Neural cell (in vitro differentiated cells): ENCODE results near the gene SMNDC1. TPM values are rescaled to one million over a fixed set of nuclear protein-coding genes. Genes with fewer than 3 reads are reported as not detected.

Experiments
- H2AFZ ChIP-seq: fragments of 200-600, 300-800 bp; sonication (generic), shearing (Covaris generic); 2 replicates; pipeline ENCODE4 v1.6.0; 2014; ENCODE audit warnings: low read depth, mild to moderate bottlenecking, antibody characterized with exemption, low read length, moderate library complexity
- H3F3A ChIP-seq: fragments of 200-600 bp; shearing (Covaris generic); 2 replicates; pipeline ENCODE4 v1.6.1; 2016; ENCODE audit warnings: mild to moderate bottlenecking, moderate library complexity, mixed read lengths, antibody characterized with exemption, low read length; ENCODE audit not compliant: insufficient read depth, poor library complexity, severe bottlenecking
- H3K27ac ChIP-seq: fragments of 200-600, 300-800 bp; sonication (generic), shearing (Covaris generic); 2 replicates; pipeline ENCODE4 v1.5.1; 2014; ENCODE audit warnings: mild to moderate bottlenecking, low read length, moderate library complexity
- H3K27me3 ChIP-seq: fragments of 300-800, 200-600 bp; sonication (generic), shearing (Covaris generic); 2 replicates; pipeline ENCODE4 v1.6.0; 2014; ENCODE audit warnings: mild to moderate bottlenecking, low read depth, low read length, moderate library complexity; ENCODE audit not compliant: insufficient read depth
- H3K36me3 ChIP-seq: fragments of 300-800, 200-600 bp; sonication (generic), shearing (Covaris generic); 2 replicates; pipeline ENCODE4 v1.5.1; 2014; ENCODE audit warnings: mild to moderate bottlenecking, antibody characterized with exemption, low read length, moderate library complexity; ENCODE audit not compliant: insufficient read depth
- H3K4me2 ChIP-seq: fragments of 300-800, 200-600 bp; sonication (generic), shearing (Covaris generic); 2 replicates; pipeline ENCODE4 v1.6.0; 2014; ENCODE audit warnings: mild to moderate bottlenecking, low read length
- H3K4me3 ChIP-seq: fragments of 300-800, 200-600 bp; sonication (generic), shearing (Covaris generic); 2 replicates; pipeline ENCODE4 v1.5.1; 2014; ENCODE audit warnings: mild to moderate bottlenecking, low read length, moderate library complexity
- H3K79me2 ChIP-seq: fragments of 200-600 bp; shearing (Covaris generic); replicated peaks from 2 replicates; pipeline ENCODE4 v1.6.0; 2014; ENCODE audit warnings: mild to moderate bottlenecking, low read length, moderate library complexity; ENCODE audit not compliant: insufficient read depth
- H3K9ac ChIP-seq: fragments of 300-800, 200-600 bp; sonication (generic), shearing (Covaris generic); 2 replicates; pipeline ENCODE4 v1.6.1; 2016; ENCODE audit warnings: mild to moderate bottlenecking, low read length, mixed read lengths
- H3K9me2 ChIP-seq: fragments of 200-600 bp; shearing (Covaris generic); 2 replicates; pipeline ENCODE4 v1.6.1; 2016; ENCODE audit warnings: mild to moderate bottlenecking, low read length, mixed read lengths; ENCODE audit not compliant: insufficient read depth
- H3K9me3 ChIP-seq: fragments of 200-600, 300-800 bp; sonication (generic), shearing (Covaris generic); 2 replicates; pipeline ENCODE4 v1.6.1; 2016; ENCODE audit warnings: mild to moderate bottlenecking, mixed run types, low read length, moderate library complexity, mixed read lengths
- H4K20me1 ChIP-seq: fragments of 200-600 bp; shearing (Covaris generic); 2 replicates; pipeline ENCODE4 v1.6.1; 2016; ENCODE audit warnings: mild to moderate bottlenecking, mixed run types; ENCODE audit not compliant: insufficient read depth
- EP300 ChIP-seq: fragments of 450-650 bp; conservative IDR thresholded peaks from 2 replicates; pipeline ENCODE4 v1.6.1; 2014; ENCODE audit warnings: antibody characterized with exemption, mild to moderate bottlenecking, moderate library complexity; ENCODE audit not compliant: poor library complexity, severe bottlenecking
- EZH2 ChIP-seq: fragments of 200-600, 300-800 bp; shearing (Covaris generic), sonication (generic); IDR thresholded peaks from 2 replicates; pipeline ENCODE4 v1.6.1; 2014; ENCODE audit warnings: antibody characterized with exemption, low read length, borderline replicate concordance, mild to moderate bottlenecking; ENCODE audit not compliant: insufficient read depth, poor library complexity, severe bottlenecking
- MXI1 ChIP-seq: fragments of 450-650 bp; conservative IDR thresholded peaks from 2 replicates; pipeline ENCODE4 v1.6.1; 2014; ENCODE audit warnings: antibody characterized with exemption, mild to moderate bottlenecking; ENCODE audit not compliant: poor library complexity, severe bottlenecking
- POLR2AphosphoS5 ChIP-seq: IDR thresholded peaks from 2 replicates; pipeline ENCODE4 v1.6.1; 2012
- RAD21 ChIP-seq: fragments of 450-650 bp; conservative IDR thresholded peaks from 2 replicates; pipeline ENCODE4 v1.6.1; 2014; ENCODE audit warnings: antibody characterized with exemption, mild to moderate bottlenecking, moderate library complexity
- SMC3 ChIP-seq: fragments of 450-650 bp; conservative IDR thresholded peaks from 2 replicates; pipeline ENCODE4 v1.6.1; 2014; ENCODE audit warnings: antibody characterized with exemption, mild to moderate bottlenecking, moderate library complexity; ENCODE audit not compliant: poor library complexity
- TAF1 ChIP-seq: IDR thresholded peaks from 2 replicates; pipeline ENCODE4 v1.6.1; 2012; ENCODE audit warnings: low read depth
- polyA plus RNA-seq: library from polyadenylated mRNA; depleted of rRNA; stranded (reverse); fragments of >200 nt; gene quantifications from 2 replicates; pipeline ENCODE4 v1.2.3, GENCODE V29; 2014
- TF ChIP-seq, protein P1 (sequence below): fragments of 450-650 bp; IDR thresholded peaks from 2 replicates; pipeline ENCODE4 v1.5.1; 2014; ENCODE audit warnings: antibody characterized with exemption, mild to moderate bottlenecking, moderate library complexity; ENCODE audit not compliant: poor library complexity, severe bottlenecking
- TF ChIP-seq, protein P2 (sequence below): IDR thresholded peaks from 2 replicates; pipeline ENCODE4 v1.6.1; 2012; ENCODE audit warnings: borderline replicate concordance

The SMNDC1 gene
- polyA plus RNA-seq, 1 donor from 2014 or later: 25.9 TPM

DNA sequence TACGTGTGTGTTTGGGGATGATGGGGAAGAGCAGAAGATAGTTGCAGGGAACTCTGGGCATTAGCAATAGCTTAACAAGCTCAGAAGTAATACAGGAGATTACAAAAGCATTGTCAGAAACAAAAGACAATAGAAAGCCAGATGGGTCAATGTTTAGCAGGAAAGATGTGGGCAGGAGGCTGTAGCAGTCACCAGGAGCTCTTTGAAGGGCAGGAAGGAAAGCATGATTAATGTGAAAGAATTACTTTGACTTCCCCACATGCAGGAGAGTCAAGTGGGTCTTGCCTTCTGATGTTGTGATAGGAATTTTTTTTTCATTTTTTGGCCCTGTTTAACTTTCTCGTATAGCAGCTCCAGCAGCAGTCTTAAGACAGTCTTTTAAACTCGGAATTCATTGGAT, 6.0 kb upstream of the SMNDC1 start:
- Histone ChIP-seq H3K4me3 (no peak overlapping the region), H3F3A (no peaks in the 10 kb centered on the region), H4K20me1 (no peaks in the 10 kb centered on the region), H3K36me3 (no peaks in the 10 kb centered on the region), H3K9ac (no peak overlapping the region), H3K9me3 (no peaks in the 10 kb centered on the region), H2AFZ (no peak overlapping the region), H3K27ac (no peak overlapping the region), H3K9me2 (no peaks in the 10 kb centered on the region), H3K79me2 (no peaks in the 10 kb centered on the region), H3K27me3 (no peaks in the 10 kb centered on the region), H3K4me2 (no peak overlapping the region)
- TF ChIP-seq EP300 (no peak), SMC3 (no peak), TAF1 (no peak), EZH2 (no peak), RAD21 (no peak), MXI1 (no peak), POLR2AphosphoS5 (no peak)
- TF ChIP-seq, protein P1, sequence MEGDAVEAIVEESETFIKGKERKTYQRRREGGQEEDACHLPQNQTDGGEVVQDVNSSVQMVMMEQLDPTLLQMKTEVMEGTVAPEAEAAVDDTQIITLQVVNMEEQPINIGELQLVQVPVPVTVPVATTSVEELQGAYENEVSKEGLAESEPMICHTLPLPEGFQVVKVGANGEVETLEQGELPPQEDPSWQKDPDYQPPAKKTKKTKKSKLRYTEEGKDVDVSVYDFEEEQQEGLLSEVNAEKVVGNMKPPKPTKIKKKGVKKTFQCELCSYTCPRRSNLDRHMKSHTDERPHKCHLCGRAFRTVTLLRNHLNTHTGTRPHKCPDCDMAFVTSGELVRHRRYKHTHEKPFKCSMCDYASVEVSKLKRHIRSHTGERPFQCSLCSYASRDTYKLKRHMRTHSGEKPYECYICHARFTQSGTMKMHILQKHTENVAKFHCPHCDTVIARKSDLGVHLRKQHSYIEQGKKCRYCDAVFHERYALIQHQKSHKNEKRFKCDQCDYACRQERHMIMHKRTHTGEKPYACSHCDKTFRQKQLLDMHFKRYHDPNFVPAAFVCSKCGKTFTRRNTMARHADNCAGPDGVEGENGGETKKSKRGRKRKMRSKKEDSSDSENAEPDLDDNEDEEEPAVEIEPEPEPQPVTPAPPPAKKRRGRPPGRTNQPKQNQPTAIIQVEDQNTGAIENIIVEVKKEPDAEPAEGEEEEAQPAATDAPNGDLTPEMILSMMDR: no peak
- TF ChIP-seq, protein P2, sequence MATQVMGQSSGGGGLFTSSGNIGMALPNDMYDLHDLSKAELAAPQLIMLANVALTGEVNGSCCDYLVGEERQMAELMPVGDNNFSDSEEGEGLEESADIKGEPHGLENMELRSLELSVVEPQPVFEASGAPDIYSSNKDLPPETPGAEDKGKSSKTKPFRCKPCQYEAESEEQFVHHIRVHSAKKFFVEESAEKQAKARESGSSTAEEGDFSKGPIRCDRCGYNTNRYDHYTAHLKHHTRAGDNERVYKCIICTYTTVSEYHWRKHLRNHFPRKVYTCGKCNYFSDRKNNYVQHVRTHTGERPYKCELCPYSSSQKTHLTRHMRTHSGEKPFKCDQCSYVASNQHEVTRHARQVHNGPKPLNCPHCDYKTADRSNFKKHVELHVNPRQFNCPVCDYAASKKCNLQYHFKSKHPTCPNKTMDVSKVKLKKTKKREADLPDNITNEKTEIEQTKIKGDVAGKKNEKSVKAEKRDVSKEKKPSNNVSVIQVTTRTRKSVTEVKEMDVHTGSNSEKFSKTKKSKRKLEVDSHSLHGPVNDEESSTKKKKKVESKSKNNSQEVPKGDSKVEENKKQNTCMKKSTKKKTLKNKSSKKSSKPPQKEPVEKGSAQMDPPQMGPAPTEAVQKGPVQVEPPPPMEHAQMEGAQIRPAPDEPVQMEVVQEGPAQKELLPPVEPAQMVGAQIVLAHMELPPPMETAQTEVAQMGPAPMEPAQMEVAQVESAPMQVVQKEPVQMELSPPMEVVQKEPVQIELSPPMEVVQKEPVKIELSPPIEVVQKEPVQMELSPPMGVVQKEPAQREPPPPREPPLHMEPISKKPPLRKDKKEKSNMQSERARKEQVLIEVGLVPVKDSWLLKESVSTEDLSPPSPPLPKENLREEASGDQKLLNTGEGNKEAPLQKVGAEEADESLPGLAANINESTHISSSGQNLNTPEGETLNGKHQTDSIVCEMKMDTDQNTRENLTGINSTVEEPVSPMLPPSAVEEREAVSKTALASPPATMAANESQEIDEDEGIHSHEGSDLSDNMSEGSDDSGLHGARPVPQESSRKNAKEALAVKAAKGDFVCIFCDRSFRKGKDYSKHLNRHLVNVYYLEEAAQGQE: no peak

DNA sequence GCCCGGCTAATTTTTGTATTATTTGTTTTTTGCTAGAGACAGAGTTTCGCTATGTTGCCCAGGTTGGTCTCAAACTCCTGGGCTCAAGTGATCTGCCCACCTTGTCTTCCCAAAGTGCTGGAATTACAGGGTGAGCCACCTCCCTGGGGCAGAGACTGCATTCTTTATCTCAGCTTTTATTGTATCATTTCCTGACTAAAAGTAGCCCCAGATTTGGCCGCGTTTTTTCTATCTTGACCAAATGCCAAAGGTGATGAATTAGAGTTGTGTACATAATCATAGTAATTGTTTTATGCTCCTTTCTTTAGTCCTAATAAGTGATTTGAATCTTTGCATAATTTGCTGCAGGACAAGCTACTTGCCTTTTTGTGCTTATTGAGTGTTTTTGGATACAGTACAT, 3.1 kb upstream of the SMNDC1 start:
- Histone ChIP-seq H3K4me2 (no peak overlapping the region), H3K9me2 (no peaks in the 10 kb centered on the region), H4K20me1 (no peaks in the 10 kb centered on the region), H3K36me3 (no peaks in the 10 kb centered on the region), H3F3A (no peaks in the 10 kb centered on the region), H3K9ac (no peak overlapping the region), H3K79me2 (peaks cover 15% of the 10 kb centered on the region), H3K27ac (no peak overlapping the region), H3K27me3 (no peaks in the 10 kb centered on the region), H3K4me3 (no peak overlapping the region), H3K9me3 (no peaks in the 10 kb centered on the region), H2AFZ (no peak overlapping the region)
- TF ChIP-seq, protein P1: no peak
- TF ChIP-seq TAF1: no peak
- TF ChIP-seq SMC3: no peak
- no peak for TF ChIP-seq RAD21
- TF ChIP-seq POLR2AphosphoS5: no peak
- TF ChIP-seq EP300: no peak
- no peak for TF ChIP-seq MXI1
- TF ChIP-seq, protein P2: no peak
- no peak for TF ChIP-seq EZH2
